Spleen (tissue), 11 donors: ENCODE measurements around the gene RAB39A. TPM values are rescaled to one million over a fixed set of nuclear protein-coding genes. Genes with fewer than 3 reads are reported as not detected.

Experiments
- DNase-seq: peaks from one replicate; pipeline ENCODE4 v3.0.0-alpha.2; 2020
- H3K27ac ChIP-seq, 8 donors: fragments of 200-600 bp; sonication (generic) in 7 of 8; 1 replicate in 4 of 8; 2 replicates in 4 of 8; pipeline versions ENCODE4 v1.5.0 to v1.8.0; 2016 to 2021; ENCODE audit warnings: inconsistent platforms in 4 of 8, mild to moderate bottlenecking in 4 of 8, moderate library complexity in 1 of 8
- H3K27me3 ChIP-seq, 7 donors: fragments of 200-600 bp; sonication (generic) in 6 of 7; replicated peaks in 1 of 7; 1 replicate in 4 of 7; 2 replicates in 3 of 7; pipeline versions ENCODE4 v1.5.0 to v1.8.0; 2016 to 2021; ENCODE audit warnings: inconsistent platforms in 3 of 7, mild to moderate bottlenecking in 1 of 7
- H3K36me3 ChIP-seq, 6 donors: fragments of 200-600 bp; sonication (generic) in 5 of 6; 1 replicate in 4 of 6; 2 replicates in 2 of 6; pipeline versions ENCODE4 v1.5.0 to v1.8.0; 2016 to 2021; ENCODE audit warnings: inconsistent platforms in 2 of 6
- H3K4me1 ChIP-seq, 6 donors: fragments of 200-600 bp; sonication (generic) in 5 of 6; 1 replicate in 3 of 6; 2 replicates in 3 of 6; pipeline versions ENCODE4 v1.5.0 to v1.8.0; 2016 to 2021; ENCODE audit warnings: inconsistent platforms in 3 of 6
- H3K4me3 ChIP-seq, 8 donors: fragments of 200-600 bp; sonication (generic) in 7 of 8; 1 replicate in 4 of 8; 2 replicates in 4 of 8; pipeline versions ENCODE4 v1.5.0 to v1.8.0; 2016 to 2021; ENCODE audit warnings: inconsistent platforms in 4 of 8, mild to moderate bottlenecking in 4 of 8, moderate library complexity in 2 of 8
- H3K9me3 ChIP-seq, 8 donors: fragments of 200-600 bp; sonication (generic) in 7 of 8; 1 replicate in 4 of 8; 2 replicates in 4 of 8; pipeline versions ENCODE4 v1.5.0 to v1.8.0; 2016 to 2021; ENCODE audit warnings: inconsistent platforms in 4 of 8
- POLR2A ChIP-seq, 3 donors: fragments of 450-650 bp; IDR thresholded peaks; one replicate each; pipeline ENCODE4 v1.5.1; 2017; ENCODE audit warnings: antibody characterized with exemption in 3 of 3, mild to moderate bottlenecking in 1 of 3
- POLR2AphosphoS5 ChIP-seq, 3 donors: sonication (generic); formaldehyde crosslinking; IDR thresholded peaks; one replicate each; pipeline ENCODE4 v1.5.1; 2017; ENCODE audit warnings: antibody characterized with exemption in 3 of 3
- WGBS, 5 donors: extraction: QIAGEN DNeasy Blood & Tissue Kit in 3 of 5; methylation state at CpG; one replicate each; pipeline versions ENCODE4 v1.1.5 to v1.1.7; 2013 to 2018; 5-methylcytosine and 5-hydroxymethylcytosine counted together
- intact Hi-C: fragments of 100-400 bp; cut with DNase I; formaldehyde crosslinking; loops from one replicate; pipeline ENCODE4 v1.15.0; 2023; ENCODE audit warnings: low total_unique reads
- polyA plus RNA-seq, 3 donors: library from polyadenylated mRNA; stranded (reverse); fragments of 200-250 nt; gene quantifications; one replicate each; pipeline ENCODE4 v1.2.1, GENCODE V29; 2013
- total RNA-seq, 7 donors: library from RNA; depleted of rRNA in 3 of 7; stranded (reverse); fragments of >200 nt in 3 of 7; fragmentation: NEBNext Ultra II Directional in 4 of 7; extraction: Animal tissue kit (Norgen Biotek cat#: 25700) in 4 of 7; gene quantifications; one replicate each; pipeline versions ENCODE4 v1.1.0 to v1.2.1, GENCODE V29; 2016 to 2021
- TF ChIP-seq, protein P1 (sequence below), 11 experiments: fragments of 200-600 bp in 7 of 11; fragments of 450-650 bp in 4 of 11; sonication (generic) in 4 of 11; IDR thresholded peaks in 8 of 11; conservative IDR thresholded peaks in 3 of 11; 1 replicate in 7 of 11; 2 replicates in 4 of 11; pipeline versions ENCODE4 v1.4.0 to v1.8.0; 2016 to 2021; ENCODE audit warnings: antibody characterized with exemption in 11 of 11, inconsistent platforms in 4 of 11, mild to moderate bottlenecking in 1 of 11
- donor health status: healthy with polysubstance abuse.
- donor health status: DM: no; HTN: no; CAD: no; lungs with moderate emphysema.
- donor health status: DM: no; HTN: no; CAD: no.
- donor health status: Bipolar disorder and iron deficiency.
- donor health status: healthy.
- donor health status: DM: no; HTN: no; CAD: no.
- donor health status: DM: yes; HTN: yes; CAD: no.

RAB39A gene
- total and polyA plus RNA-seq, 10 donors, result 0.39 to 14.7 (median 9.1) TPM

DNA sequence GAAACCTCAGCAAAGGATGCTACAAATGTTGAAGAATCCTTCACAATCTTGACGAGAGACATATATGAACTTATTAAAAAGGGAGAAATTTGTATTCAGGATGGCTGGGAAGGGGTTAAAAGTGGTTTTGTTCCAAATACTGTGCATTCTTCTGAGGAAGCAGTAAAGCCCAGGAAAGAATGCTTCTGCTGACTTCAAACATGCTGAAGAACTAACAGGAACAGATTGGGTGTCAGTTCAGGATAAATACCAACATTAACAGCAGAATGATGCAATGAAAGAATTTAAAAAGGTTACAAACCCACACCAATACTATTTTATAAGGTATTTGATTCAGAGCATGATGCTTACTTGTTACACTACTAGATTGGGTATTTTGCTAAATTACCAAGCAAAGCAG, 33.9 kb downstream of the RAB39A start:
- intact Hi-C loops, result no loop called here
- Histone ChIP-seq H3K27me3 (no peaks in the 10 kb centered on the region), H3K9me3 (no peaks in the 10 kb centered on the region), H3K36me3 (no peaks in the 10 kb centered on the region), H3K4me3 (no peak overlapping the region), H3K4me1 (peaks cover 0 to 9% (median 0%) of the 10 kb centered on the region in 6 donors), H3K27ac (no peak overlapping the region)
- TF ChIP-seq POLR2A (IDR thresholded peaks at IDR 0.05) (no peak), POLR2AphosphoS5 (IDR thresholded peaks at IDR 0.05) (no peak)
- TF ChIP-seq, protein P1, sequence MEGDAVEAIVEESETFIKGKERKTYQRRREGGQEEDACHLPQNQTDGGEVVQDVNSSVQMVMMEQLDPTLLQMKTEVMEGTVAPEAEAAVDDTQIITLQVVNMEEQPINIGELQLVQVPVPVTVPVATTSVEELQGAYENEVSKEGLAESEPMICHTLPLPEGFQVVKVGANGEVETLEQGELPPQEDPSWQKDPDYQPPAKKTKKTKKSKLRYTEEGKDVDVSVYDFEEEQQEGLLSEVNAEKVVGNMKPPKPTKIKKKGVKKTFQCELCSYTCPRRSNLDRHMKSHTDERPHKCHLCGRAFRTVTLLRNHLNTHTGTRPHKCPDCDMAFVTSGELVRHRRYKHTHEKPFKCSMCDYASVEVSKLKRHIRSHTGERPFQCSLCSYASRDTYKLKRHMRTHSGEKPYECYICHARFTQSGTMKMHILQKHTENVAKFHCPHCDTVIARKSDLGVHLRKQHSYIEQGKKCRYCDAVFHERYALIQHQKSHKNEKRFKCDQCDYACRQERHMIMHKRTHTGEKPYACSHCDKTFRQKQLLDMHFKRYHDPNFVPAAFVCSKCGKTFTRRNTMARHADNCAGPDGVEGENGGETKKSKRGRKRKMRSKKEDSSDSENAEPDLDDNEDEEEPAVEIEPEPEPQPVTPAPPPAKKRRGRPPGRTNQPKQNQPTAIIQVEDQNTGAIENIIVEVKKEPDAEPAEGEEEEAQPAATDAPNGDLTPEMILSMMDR (IDR thresholded peaks at IDR 0.05 in 8 of 11, conservative IDR thresholded peaks at IDR 0.05 in 3 of 11), result no peak
- no peak for DNase-seq
- 77 to 95% (median 88%) methylated on average over 1 of the region's 1 CpG for WGBS, 5 donors

DNA sequence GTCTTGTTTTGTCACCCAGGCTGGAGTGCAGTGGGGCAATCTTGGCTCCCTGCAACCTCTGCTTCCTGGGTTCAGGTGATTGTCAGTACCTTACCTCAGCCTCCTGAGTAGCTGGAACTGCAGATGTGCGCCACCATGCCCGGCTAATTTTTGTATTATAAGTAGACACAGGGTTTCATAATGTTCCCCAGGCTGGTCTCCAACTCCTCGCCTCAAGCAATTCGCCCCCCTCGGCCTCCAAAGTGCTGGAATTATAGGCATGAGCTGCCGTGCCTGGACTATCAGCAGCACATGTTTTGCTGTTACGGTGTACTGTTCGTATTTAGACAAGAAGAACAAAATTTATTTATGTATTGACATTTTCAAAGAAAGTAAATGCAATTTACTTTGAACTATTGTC, 34.8 kb downstream of the RAB39A start:
- Histone ChIP-seq H3K36me3 (no peaks in the 10 kb centered on the region), H3K27me3 (no peaks in the 10 kb centered on the region), H3K4me3 (no peak overlapping the region), H3K27ac (no peak overlapping the region), H3K4me1 (peaks cover 0 to under 1% (median 0%) of the 10 kb centered on the region in 6 donors), H3K9me3 (no peaks in the 10 kb centered on the region)
- 73 to 88% (median 79%) methylated on average over 8 of the region's 8 CpGs for WGBS, 5 donors
- no peak for DNase-seq
- intact Hi-C loops, result no loop called here
- TF ChIP-seq POLR2AphosphoS5 (IDR thresholded peaks at IDR 0.05) (no peak), POLR2A (IDR thresholded peaks at IDR 0.05) (no peak)
- TF ChIP-seq, protein P1 (IDR thresholded peaks at IDR 0.05 in 8 of 11, conservative IDR thresholded peaks at IDR 0.05 in 3 of 11), result no peak

DNA sequence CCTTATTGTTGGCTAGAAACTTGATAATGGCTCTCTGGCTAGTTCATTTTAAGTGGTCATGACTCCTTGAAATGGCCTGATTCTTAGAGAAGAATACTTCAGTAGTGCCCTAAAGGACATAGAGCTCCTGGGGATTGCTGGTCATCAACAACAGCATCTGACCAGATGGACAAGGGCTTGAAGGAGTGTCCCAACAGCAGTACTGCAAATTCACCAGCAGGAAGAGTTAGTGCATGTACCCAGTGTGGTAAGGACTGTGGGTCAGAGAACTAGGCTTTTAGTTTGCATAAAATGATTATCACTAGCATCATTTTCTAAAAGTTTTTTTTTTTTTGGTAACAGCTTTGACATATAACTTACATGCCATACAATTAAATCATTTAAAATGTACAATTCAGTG, 41.0 kb downstream of the RAB39A start:
- Histone ChIP-seq H3K4me3 (no peak overlapping the region), H3K36me3 (no peaks in the 10 kb centered on the region), H3K9me3 (no peaks in the 10 kb centered on the region), H3K4me1 (no peaks in the 10 kb centered on the region), H3K27ac (no peak overlapping the region), H3K27me3 (no peaks in the 10 kb centered on the region)
- TF ChIP-seq POLR2AphosphoS5 (IDR thresholded peaks at IDR 0.05) (no peak), POLR2A (IDR thresholded peaks at IDR 0.05) (no peak)
- TF ChIP-seq, protein P1 (IDR thresholded peaks at IDR 0.05 in 8 of 11, conservative IDR thresholded peaks at IDR 0.05 in 3 of 11), result no peak
- intact Hi-C loops, result no loop called here
- DNase-seq, result no peak

DNA sequence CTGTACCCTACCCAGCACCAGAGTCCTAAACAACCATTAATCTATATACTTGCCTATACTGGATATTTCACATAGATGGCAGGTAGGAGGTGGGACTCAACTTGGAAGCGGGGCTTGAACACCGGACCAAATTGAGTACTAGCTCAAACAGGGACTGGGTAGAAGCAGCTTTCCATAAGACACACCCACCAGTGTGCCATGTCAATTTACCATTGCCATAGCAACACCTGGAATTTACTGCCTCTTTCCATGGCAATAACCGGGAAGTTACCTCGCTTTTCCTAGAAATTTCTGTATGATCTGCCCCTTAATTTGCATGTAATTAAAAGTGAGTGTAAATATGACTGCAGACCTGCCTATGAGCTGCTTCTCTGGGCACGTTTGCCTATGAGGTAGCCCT, 41.8 kb downstream of the RAB39A start:
- no peak overlapping the region for H3K4me3 ChIP-seq
- no peak for DNase-seq

More for the DNA sequence above, 41.8 kb downstream of the RAB39A start:
- TF ChIP-seq, protein P1 (IDR thresholded peaks at IDR 0.05 in 8 of 11, conservative IDR thresholded peaks at IDR 0.05 in 3 of 11), result no peak
- TF ChIP-seq POLR2A (IDR thresholded peaks at IDR 0.05) (no peak), POLR2AphosphoS5 (IDR thresholded peaks at IDR 0.05) (no peak)
- no peaks in the 10 kb centered on the region for H3K36me3 ChIP-seq
- no peaks in the 10 kb centered on the region for H3K4me1 ChIP-seq
- 79 to 91% (median 87%) methylated on average over 5 of the region's 5 CpGs for WGBS, 5 donors
- no peak overlapping the region for H3K27ac ChIP-seq
- intact Hi-C loops, result no loop called here
- no peaks in the 10 kb centered on the region for H3K9me3 ChIP-seq
- no peaks in the 10 kb centered on the region for H3K27me3 ChIP-seq
